Upper lobe of right lung (tissue), 1 donor: ENCODE measurements around the gene DZIP1L. TPM values are rescaled to one million over a fixed set of nuclear protein-coding genes. Genes with fewer than 3 reads are reported as not detected.
"Not testable (repeated sequence)": the region's sequence is repeated elsewhere in the genome, so short reads cannot be mapped to it uniquely, and the experiment has no call there.

Experiments
- ATAC-seq: fragments of 200-7000 bp; cut with Tn5 transposase; one replicate; pipeline ENCODE4 v1.9.1; 2020; ENCODE audit warnings: mild to moderate bottlenecking, moderate library complexity
- DNase-seq: peaks from one replicate; pipeline ENCODE4 v3.0.0-alpha.2; 2020
- H3K27ac ChIP-seq: fragments of 200-600 bp; one replicate; pipeline ENCODE4 v1.8.0; 2022
- H3K27me3 ChIP-seq: fragments of 200-600 bp; one replicate; pipeline ENCODE4 v1.8.0; 2022; ENCODE audit warnings: mild to moderate bottlenecking
- H3K36me3 ChIP-seq: fragments of 200-600 bp; one replicate; pipeline ENCODE4 v1.8.0; 2022
- H3K4me1 ChIP-seq: fragments of 200-600 bp; one replicate; pipeline ENCODE4 v1.8.0; 2022
- H3K4me3 ChIP-seq: fragments of 200-600 bp; one replicate; pipeline ENCODE4 v1.8.0; 2022; ENCODE audit warnings: mild to moderate bottlenecking
- H3K9me3 ChIP-seq: fragments of 200-600 bp; one replicate; pipeline ENCODE4 v1.8.0; 2022
- intact Hi-C: fragments of 100-400 bp; cut with DNase I; formaldehyde crosslinking; loops from one replicate; pipeline ENCODE4 v1.11.0; 2022
- total RNA-seq: library from RNA; stranded (reverse); fragmentation: NEBNext Ultra II Directional; extraction: Animal tissue kit (Norgen Biotek cat#: 25700); gene quantifications from one replicate; pipeline ENCODE4 v1.2.1, GENCODE V29; 2021
- TF ChIP-seq, protein P1 (sequence below): fragments of 200-600 bp; IDR thresholded peaks from one replicate; pipeline ENCODE4 v1.8.0; 2022; ENCODE audit warnings: antibody characterized with exemption
- donor health status: DM: no; HTN: yes; CAD: no; lungs with severe emphysema.

The DZIP1L gene
- total RNA-seq, 1 donor from 2014 or later = 8.1 TPM

DNA sequence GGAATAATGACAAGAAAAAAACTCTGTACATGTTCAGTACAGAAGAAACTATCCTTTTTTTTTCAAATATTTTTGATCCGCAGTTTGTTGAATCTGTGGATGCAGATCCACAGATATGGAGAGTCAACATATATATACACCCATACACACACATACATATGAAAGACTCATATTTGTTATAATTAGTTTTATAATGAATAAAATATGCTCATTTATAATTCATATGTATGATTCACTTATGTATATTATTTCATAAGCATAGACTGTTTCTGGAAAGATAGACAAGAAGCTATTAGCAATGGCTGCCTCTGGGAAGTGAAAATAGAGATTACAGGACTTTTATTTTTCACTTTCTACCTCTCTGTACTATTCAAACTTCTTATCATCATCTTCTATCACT, 9.8 kb downstream of the DZIP1L start:
- ATAC-seq = no peak
- no peak overlapping the region for H3K27ac ChIP-seq
- intact Hi-C loops = no loop called here

DNA sequence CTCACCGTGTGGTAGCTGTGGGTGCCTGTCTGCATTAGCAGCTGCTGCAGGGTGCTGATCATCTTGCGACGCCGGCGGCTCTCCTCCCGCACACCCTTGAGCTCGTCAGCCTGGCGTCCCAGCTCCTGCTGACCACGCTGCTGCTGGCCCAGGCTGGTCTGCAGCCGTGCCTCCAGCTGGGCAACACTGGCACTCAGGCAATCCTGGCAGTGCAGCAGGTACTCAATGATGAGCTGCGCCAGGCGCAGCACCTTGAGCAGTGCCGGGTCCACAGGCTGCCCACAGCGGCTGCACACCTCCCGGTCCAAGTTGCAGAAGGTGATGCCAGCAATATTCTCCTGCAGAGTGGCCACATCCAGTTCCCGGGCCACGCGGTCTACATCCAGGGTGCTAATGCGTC, 11.9 kb downstream of the DZIP1L start:
- no peaks in the 10 kb centered on the region for H3K9me3 ChIP-seq
- no peaks in the 10 kb centered on the region for H3K4me1 ChIP-seq
- TF ChIP-seq, protein P1, sequence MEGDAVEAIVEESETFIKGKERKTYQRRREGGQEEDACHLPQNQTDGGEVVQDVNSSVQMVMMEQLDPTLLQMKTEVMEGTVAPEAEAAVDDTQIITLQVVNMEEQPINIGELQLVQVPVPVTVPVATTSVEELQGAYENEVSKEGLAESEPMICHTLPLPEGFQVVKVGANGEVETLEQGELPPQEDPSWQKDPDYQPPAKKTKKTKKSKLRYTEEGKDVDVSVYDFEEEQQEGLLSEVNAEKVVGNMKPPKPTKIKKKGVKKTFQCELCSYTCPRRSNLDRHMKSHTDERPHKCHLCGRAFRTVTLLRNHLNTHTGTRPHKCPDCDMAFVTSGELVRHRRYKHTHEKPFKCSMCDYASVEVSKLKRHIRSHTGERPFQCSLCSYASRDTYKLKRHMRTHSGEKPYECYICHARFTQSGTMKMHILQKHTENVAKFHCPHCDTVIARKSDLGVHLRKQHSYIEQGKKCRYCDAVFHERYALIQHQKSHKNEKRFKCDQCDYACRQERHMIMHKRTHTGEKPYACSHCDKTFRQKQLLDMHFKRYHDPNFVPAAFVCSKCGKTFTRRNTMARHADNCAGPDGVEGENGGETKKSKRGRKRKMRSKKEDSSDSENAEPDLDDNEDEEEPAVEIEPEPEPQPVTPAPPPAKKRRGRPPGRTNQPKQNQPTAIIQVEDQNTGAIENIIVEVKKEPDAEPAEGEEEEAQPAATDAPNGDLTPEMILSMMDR = no peak
- no peaks in the 10 kb centered on the region for H3K27me3 ChIP-seq
- H3K4me3 ChIP-seq = no peak overlapping the region
- H3K36me3 ChIP-seq = no peaks in the 10 kb centered on the region
- ATAC-seq = peak; percentile 34
- DNase-seq = no peak
- intact Hi-C loops = no loop called here
- H3K27ac ChIP-seq = no peak overlapping the region

More for the DNA sequence above, 9.8 kb downstream of the DZIP1L start:
- no peak for DNase-seq
- no peaks in the 10 kb centered on the region for H3K36me3 ChIP-seq
- H3K9me3 ChIP-seq = no peaks in the 10 kb centered on the region
- TF ChIP-seq, protein P1 = no peak
- H3K4me3 ChIP-seq = no peak overlapping the region
- H3K27me3 ChIP-seq = no peaks in the 10 kb centered on the region
- no peaks in the 10 kb centered on the region for H3K4me1 ChIP-seq

DNA sequence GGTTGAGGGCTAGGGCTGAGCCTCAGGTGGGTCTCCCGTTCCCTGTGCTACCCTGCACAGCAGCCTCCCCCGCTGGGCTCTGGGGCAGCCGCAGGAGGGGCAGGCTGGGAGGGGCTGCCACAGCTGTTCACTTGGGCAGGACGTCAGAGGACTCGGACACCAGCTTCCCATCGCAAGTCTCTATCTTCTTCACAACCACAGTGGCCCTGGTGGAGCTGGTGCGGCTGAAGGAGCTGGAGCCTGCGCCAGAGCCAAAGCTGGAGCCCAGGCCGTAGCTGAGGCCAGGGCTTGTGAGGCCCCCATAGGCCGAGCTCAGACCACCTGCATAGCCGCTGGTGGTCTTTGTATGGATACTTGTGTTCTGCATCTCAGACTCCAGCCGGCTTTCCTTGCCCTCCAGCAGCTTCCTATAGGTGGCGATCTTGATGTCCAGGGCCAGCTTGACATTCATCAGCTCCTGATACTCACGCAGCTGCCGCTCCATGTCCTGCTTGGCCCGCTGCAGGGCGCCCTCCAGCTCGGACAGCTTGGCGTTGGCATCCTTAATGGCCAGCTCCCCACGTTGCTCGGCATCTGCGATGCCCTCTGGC, 14.0 kb downstream of the DZIP1L start:
- H3K27ac ChIP-seq, H3K4me1 ChIP-seq, H3K9me3 ChIP-seq, H3K36me3 ChIP-seq, H3K27me3 ChIP-seq, H3K4me3 ChIP-seq, intact Hi-C loops, DNase-seq, ATAC-seq: not testable (repeated sequence)

DNA sequence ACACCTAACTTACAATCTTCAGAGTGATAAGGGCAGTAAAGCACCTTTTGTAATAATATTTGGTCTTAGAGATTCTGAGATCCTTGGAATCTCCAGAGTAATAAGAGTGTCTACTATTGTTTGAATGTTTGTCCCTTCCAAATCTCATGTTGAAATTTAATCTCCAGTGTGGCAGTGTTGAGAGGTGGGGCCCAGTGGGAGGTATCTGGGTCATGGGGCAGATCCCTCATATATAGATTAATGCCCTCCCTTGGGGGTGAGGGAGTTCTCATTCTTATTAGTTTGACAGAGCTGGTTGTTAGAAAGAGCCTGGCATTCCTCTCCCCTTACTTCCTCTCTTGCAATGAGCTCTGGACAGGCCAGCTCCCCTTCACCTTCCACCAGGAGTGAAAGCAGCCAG, 16.0 kb downstream of the DZIP1L start:
- ATAC-seq (no peak), DNase-seq (no peak)
- Histone ChIP-seq H3K27ac (no peak overlapping the region), H3K36me3 (peaks cover 8% of the 10 kb centered on the region), H3K9me3 (no peaks in the 10 kb centered on the region), H3K27me3 (no peaks in the 10 kb centered on the region), H3K4me1 (no peaks in the 10 kb centered on the region), H3K4me3 (no peak overlapping the region)
- TF ChIP-seq, protein P1 = no peak
- intact Hi-C loops = no loop called here

DNA sequence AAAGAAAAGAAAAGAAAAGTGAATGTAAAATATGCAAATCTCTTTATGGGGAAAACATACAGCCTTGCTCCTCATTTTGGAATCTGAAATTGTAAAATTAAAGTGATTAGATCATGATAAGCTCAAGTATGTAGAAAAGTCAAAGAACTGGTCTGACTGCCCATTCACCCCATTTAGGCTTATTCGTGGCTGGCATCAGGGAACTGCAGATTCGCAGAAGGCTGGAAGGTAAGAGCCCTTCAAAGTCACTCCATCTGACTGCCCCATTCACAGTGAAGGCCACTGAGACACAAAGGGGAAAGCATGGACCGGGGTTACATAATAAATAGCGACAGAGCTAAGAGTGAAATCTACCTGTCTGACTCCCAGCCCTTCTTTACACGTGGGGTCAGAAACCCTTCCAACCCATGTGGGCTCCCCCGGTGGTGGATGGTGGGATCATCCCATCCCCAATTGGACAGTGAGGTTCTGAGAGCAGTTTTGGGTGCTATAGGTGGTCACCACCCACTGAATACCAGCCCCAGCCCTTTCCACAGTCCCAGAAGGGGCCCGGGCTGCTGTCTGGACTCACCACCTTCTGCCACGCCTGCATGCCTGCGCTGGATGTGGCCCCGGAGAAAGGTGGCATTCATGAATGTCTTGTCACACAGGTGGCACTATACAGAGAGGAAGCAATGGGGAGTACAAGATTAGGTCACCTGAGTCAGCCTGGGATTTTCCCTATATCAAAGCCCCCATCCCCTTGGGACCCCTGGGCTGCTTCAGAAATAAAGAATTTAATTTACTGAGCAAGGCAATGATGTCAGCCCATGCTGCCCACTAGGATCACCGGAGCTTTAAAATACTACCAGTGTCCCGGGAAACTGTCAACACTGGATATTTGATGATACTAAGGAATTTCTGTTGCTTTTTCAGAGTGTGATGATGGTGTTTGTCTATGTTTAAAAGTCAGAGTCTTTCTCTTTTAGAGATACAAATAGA, 17.9 kb downstream of the DZIP1L start:
- H3K4me3 ChIP-seq = no peak overlapping the region
- peak; percentile 60 for ATAC-seq
- H3K27ac ChIP-seq = no peak overlapping the region
- no peak for DNase-seq
- H3K4me1 ChIP-seq = no peaks in the 10 kb centered on the region
- H3K36me3 ChIP-seq = peaks cover 17% of the 10 kb centered on the region
- TF ChIP-seq, protein P1 = peak; percentile 24
- no peaks in the 10 kb centered on the region for H3K27me3 ChIP-seq
- H3K9me3 ChIP-seq = no peaks in the 10 kb centered on the region
- intact Hi-C loops = no loop called here

DNA sequence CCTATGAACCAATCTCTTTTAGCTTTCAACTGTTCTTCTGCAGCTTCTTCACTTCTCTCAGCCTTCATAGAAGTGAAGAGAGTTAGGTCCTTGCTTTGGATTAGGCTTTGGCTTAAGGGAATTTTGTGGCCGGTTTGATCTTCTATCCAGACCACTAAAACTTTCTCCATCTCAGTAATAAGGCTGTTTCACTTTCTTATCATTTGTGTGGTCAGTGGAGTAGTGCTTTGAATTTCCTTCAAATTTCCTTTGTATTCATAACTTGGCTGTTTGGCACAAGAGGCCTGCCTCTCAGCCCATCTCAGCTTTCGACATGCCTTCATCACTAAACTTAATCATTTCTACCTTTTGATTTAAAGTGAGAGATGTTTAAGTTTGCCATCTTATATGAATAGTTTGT, 21.7 kb downstream of the DZIP1L start:
- no peak for DNase-seq
- Histone ChIP-seq H3K4me1 (no peaks in the 10 kb centered on the region), H3K9me3 (no peaks in the 10 kb centered on the region), H3K27me3 (no peaks in the 10 kb centered on the region), H3K27ac (no peak overlapping the region), H3K4me3 (no peak overlapping the region), H3K36me3 (peaks cover 17% of the 10 kb centered on the region)
- intact Hi-C loops = no loop called here
- ATAC-seq = no peak
- TF ChIP-seq, protein P1 = no peak
